ENCODE results near the gene CEP112. TPM values are rescaled to one million over a fixed set of nuclear protein-coding genes. Genes with fewer than 3 reads are reported as not detected.

Gene CEP112
- total and polyA plus RNA-seq, 2 donors (not counting 1 experiment from before 2014, with no cell fraction given): 5.4 to 6.4 TPM

DNA sequence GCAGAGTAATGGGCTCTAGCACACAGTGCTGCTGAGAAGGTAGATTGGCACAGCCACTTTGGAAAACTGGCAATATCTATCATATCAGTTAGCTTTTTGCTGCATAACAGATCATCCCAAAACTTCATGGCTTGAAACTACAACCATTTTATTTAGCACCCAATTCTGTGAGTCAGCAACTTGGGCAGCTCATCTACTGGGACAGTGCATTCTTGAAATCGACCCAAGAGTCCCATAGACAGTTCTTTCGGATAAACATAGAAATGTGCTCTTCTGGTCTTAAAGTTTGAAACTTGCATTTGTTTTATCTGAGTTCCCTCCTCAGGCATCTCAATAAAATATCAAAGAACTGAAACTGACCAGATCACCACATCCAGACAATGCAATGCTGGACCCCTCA, 76.7 kb downstream of the CEP112 start:
- Histone ChIP-seq H3K9ac (ENCODE audit: insufficient read depth, low read length) (no peak overlapping the region), H3K27ac (ENCODE audit: insufficient read depth, low read length) (no peak overlapping the region), H3K27me3 (ENCODE audit: control insufficient read depth, insufficient read depth, low read length) (no peaks in the 10 kb centered on the region)

DNA sequence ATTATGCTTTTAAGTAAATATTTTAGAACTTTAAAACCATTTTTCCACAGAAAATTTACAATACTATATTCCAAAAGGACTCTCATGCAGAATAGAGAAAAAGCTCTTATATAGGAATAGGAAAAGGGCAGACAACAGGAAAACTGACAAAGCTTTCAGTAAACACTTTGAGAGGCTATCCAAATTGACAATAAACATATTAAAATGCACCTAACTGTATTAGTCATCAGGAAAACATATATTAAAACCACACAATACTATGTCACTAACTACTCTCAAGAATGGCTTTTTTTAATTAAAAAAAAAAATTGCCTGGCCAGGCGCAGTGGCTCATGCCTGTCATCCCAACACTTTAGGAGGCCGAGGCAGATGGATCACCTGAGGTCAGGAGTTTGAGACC, 77.3 kb downstream of the CEP112 start:
- Histone ChIP-seq H3K9me3 (ENCODE audit: control insufficient read depth, insufficient read depth, low read depth, low read length) (no peaks in the 10 kb centered on the region), H2AFZ (ENCODE audit: low read length) (no peak overlapping the region), H3K79me2 (ENCODE audit: control insufficient read depth, insufficient read depth, low read length) (no peaks in the 10 kb centered on the region), H3K27me3 (ENCODE audit: control insufficient read depth, insufficient read depth, low read length) (no peaks in the 10 kb centered on the region), H3K36me3 (ENCODE audit: control insufficient read depth, insufficient read depth, low read length) (no peaks in the 10 kb centered on the region), H3K27ac (ENCODE audit: insufficient read depth, low read length) (no peak overlapping the region), H4K20me1 (ENCODE audit: control insufficient read depth, extremely low read depth, insufficient read depth, low read length) (no peaks in the 10 kb centered on the region), H3K4me2 (ENCODE audit: extremely low read depth, insufficient read depth, low read length) (no peak overlapping the region), H3K9ac (ENCODE audit: insufficient read depth, low read length) (no peak overlapping the region), H3K4me3 (replicated peaks in 1 of 4; ENCODE audit: control extremely low read depth in 1 of 4, insufficient read depth in 1 of 4, low read depth in 3 of 4, low read length in 4 of 4) (no peak overlapping the region), H3K4me1 (ENCODE audit: control insufficient read depth, extremely low read depth, insufficient read depth, low read length) (no peaks in the 10 kb centered on the region)
- DNase-seq (ENCODE audit: low read depth in 2 of 2): no peak
- no peak for TF ChIP-seq EZH2 (IDR thresholded peaks at IDR 0.05; ENCODE audit: low read length, missing control alignments)
- TF ChIP-seq, protein P1, sequence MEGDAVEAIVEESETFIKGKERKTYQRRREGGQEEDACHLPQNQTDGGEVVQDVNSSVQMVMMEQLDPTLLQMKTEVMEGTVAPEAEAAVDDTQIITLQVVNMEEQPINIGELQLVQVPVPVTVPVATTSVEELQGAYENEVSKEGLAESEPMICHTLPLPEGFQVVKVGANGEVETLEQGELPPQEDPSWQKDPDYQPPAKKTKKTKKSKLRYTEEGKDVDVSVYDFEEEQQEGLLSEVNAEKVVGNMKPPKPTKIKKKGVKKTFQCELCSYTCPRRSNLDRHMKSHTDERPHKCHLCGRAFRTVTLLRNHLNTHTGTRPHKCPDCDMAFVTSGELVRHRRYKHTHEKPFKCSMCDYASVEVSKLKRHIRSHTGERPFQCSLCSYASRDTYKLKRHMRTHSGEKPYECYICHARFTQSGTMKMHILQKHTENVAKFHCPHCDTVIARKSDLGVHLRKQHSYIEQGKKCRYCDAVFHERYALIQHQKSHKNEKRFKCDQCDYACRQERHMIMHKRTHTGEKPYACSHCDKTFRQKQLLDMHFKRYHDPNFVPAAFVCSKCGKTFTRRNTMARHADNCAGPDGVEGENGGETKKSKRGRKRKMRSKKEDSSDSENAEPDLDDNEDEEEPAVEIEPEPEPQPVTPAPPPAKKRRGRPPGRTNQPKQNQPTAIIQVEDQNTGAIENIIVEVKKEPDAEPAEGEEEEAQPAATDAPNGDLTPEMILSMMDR (conservative IDR thresholded peaks at IDR 0.05 in 1 of 2, IDR thresholded peaks at IDR 0.05 in 1 of 2; ENCODE audit: low read depth in 1 of 2, low read length in 2 of 2): no peak

More for the DNA sequence above, 76.7 kb downstream of the CEP112 start:
- H2AFZ ChIP-seq (ENCODE audit: low read length): no peak overlapping the region
- H3K9me3 ChIP-seq (ENCODE audit: control insufficient read depth, insufficient read depth, low read depth, low read length): no peaks in the 10 kb centered on the region
- no peaks in the 10 kb centered on the region for H3K36me3 ChIP-seq (ENCODE audit: control insufficient read depth, insufficient read depth, low read length)
- H3K4me3 ChIP-seq (replicated peaks in 1 of 4; ENCODE audit: control extremely low read depth in 1 of 4, insufficient read depth in 1 of 4, low read depth in 3 of 4, low read length in 4 of 4): no peak overlapping the region
- peak; percentile 16 to 48 for DNase-seq (ENCODE audit: low read depth in 2 of 2)
- no peak overlapping the region for H3K4me2 ChIP-seq (ENCODE audit: extremely low read depth, insufficient read depth, low read length)
- no peaks in the 10 kb centered on the region for H3K4me1 ChIP-seq (ENCODE audit: control insufficient read depth, extremely low read depth, insufficient read depth, low read length)
- H4K20me1 ChIP-seq (ENCODE audit: control insufficient read depth, extremely low read depth, insufficient read depth, low read length): no peaks in the 10 kb centered on the region
- TF ChIP-seq, protein P1 (conservative IDR thresholded peaks at IDR 0.05 in 1 of 2, IDR thresholded peaks at IDR 0.05 in 1 of 2; ENCODE audit: low read depth in 1 of 2, low read length in 2 of 2): no peak
- TF ChIP-seq EZH2 (IDR thresholded peaks at IDR 0.05; ENCODE audit: low read length, missing control alignments): no peak
- H3K79me2 ChIP-seq (ENCODE audit: control insufficient read depth, insufficient read depth, low read length): no peaks in the 10 kb centered on the region

DNA sequence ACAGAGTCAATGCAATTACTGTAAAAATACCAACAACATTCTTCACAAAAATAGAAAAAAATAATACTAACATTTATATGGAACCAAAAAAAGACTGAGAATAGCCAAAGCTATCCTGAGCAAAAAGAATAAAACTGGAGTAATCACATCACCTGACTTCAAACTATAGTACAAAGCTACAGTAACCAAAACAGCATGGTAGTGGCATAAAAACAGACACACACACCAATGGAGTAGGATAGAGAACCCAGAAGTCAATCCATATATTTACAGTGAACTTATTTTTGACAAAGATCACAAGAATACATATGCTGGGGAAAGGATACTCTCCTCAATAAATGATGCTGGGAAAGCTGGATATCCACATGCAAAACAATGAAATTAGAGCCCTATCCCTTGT, 84.2 kb downstream of the CEP112 start:
- Histone ChIP-seq H3K4me1 (ENCODE audit: control insufficient read depth, extremely low read depth, insufficient read depth, low read length) (no peaks in the 10 kb centered on the region), H3K9me3 (ENCODE audit: control insufficient read depth, insufficient read depth, low read depth, low read length) (no peaks in the 10 kb centered on the region), H3K27me3 (ENCODE audit: control insufficient read depth, insufficient read depth, low read length) (no peaks in the 10 kb centered on the region), H3K27ac (ENCODE audit: insufficient read depth, low read length) (no peak overlapping the region), H3K79me2 (ENCODE audit: control insufficient read depth, insufficient read depth, low read length) (no peaks in the 10 kb centered on the region), H2AFZ (ENCODE audit: low read length) (no peak overlapping the region), H3K4me3 (replicated peaks in 1 of 4; ENCODE audit: control extremely low read depth in 1 of 4, insufficient read depth in 1 of 4, low read depth in 3 of 4, low read length in 4 of 4) (no peak overlapping the region), H3K9ac (ENCODE audit: insufficient read depth, low read length) (no peak overlapping the region), H3K36me3 (ENCODE audit: control insufficient read depth, insufficient read depth, low read length) (no peaks in the 10 kb centered on the region), H4K20me1 (ENCODE audit: control insufficient read depth, extremely low read depth, insufficient read depth, low read length) (no peaks in the 10 kb centered on the region), H3K4me2 (ENCODE audit: extremely low read depth, insufficient read depth, low read length) (no peak overlapping the region)
- TF ChIP-seq, protein P1 (conservative IDR thresholded peaks at IDR 0.05 in 1 of 2, IDR thresholded peaks at IDR 0.05 in 1 of 2; ENCODE audit: low read depth in 1 of 2, low read length in 2 of 2): no peak
- TF ChIP-seq EZH2 (IDR thresholded peaks at IDR 0.05; ENCODE audit: low read length, missing control alignments): no peak
- DNase-seq (ENCODE audit: low read depth in 2 of 2): no peak

All from fibroblast of lung (primary cell).